HepG2 (cell line): ENCODE results near the gene ARL15. TPM values are rescaled to one million over a fixed set of nuclear protein-coding genes. Genes with fewer than 3 reads are reported as not detected.

Experiments used
- ATAC-seq: fragments of 200-7000 bp; cut with Tn5 transposase; 3 replicates; pipeline ENCODE4 v1.9.1; 2020; ENCODE audit warnings: mild to moderate bottlenecking, moderate library complexity
- BruUV-seq: library from RNA; stranded (reverse); fragments of 400-500 nt; replicated peaks from 2 replicates; lab custom pipeline; 2021; lab: Mats Ljungman, UMichigan
- CTCF ChIA-PET: fragments of 300-600 bp; formaldehyde crosslinking; extraction: SDS; loops from one replicate; lab custom pipeline; 2021; ENCODE audit warnings: low total read pairs, inconsistent platforms, low intra/inter-chr PET ratio; lab: Yijun Ruan, JAX
- POLR2A ChIA-PET: fragments of 350-600 bp; sonication (Branson Sonifier 250); formaldehyde crosslinking; loops from one replicate; lab custom pipeline; 2020; ENCODE audit warnings: antibody characterized with exemption, inconsistent platforms; lab: Yijun Ruan, JAX
- DNase-seq: peaks from one replicate; pipeline ENCODE4 v3.0.0-alpha.2; 2015; ENCODE audit warnings: low spot score
- FAIRE-seq: peaks from 3 replicates; lab custom pipeline; 2011; peaks lifted over from hg19 to GRCh38; lab: Jason Lieb, UNC
- H2AFZ ChIP-seq: one replicate; pipeline ENCODE4 v1.6.1; 2011; ENCODE audit warnings: low read length, inconsistent platforms
- H3K27ac ChIP-seq: fragments of 300-600 bp; 3 replicates; pipeline ENCODE4 v1.8.0; 2011; ENCODE audit warnings: mixed run types, mild to moderate bottlenecking, mixed read lengths, low read length, inconsistent platforms; ENCODE audit not compliant: insufficient read depth; ENCODE audit errors: extremely low read length
- H3K27me3 ChIP-seq, 2 experiments: fragments of 200-600 bp in 1 of 2; 2 replicates in 1 of 2; 3 replicates in 1 of 2; pipeline versions ENCODE4 v1.6.0 to v1.8.0; 2011; ENCODE audit warnings: low read length in 2 of 2, mild to moderate bottlenecking in 2 of 2, moderate library complexity in 2 of 2, inconsistent platforms in 1 of 2; ENCODE audit not compliant: insufficient read depth in 2 of 2, control insufficient read depth in 1 of 2
- H3K36me3 ChIP-seq, 2 experiments: fragments of 200-600 bp in 1 of 2; replicated peaks in 1 of 2; 2 replicates in 1 of 2; 3 replicates in 1 of 2; pipeline versions ENCODE4 v1.5.1 to v1.8.0; 2011; ENCODE audit warnings: low read length in 2 of 2, inconsistent platforms in 1 of 2; ENCODE audit not compliant: insufficient read depth in 2 of 2, control insufficient read depth in 1 of 2
- H3K4me1 ChIP-seq: 2 replicates; pipeline ENCODE4 v1.5.1; 2012; ENCODE audit warnings: low read length, inconsistent platforms; ENCODE audit not compliant: insufficient read depth
- H3K4me2 ChIP-seq: 2 replicates; pipeline ENCODE4 v1.6.0; 2011; ENCODE audit warnings: low read depth, low read length, inconsistent platforms
- H3K4me3 ChIP-seq, 3 experiments: fragments of 200-600 bp in 1 of 3; sonication (generic), shearing (Covaris generic) in 1 of 3; replicated peaks in 1 of 3; 2 replicates each; pipeline ENCODE4 v1.5.1; 2011 to 2016; ENCODE audit warnings: low read length in 3 of 3, inconsistent platforms in 2 of 3, low read depth in 2 of 3, mild to moderate bottlenecking in 2 of 3, control low read depth in 1 of 3, mixed read lengths in 1 of 3; ENCODE audit not compliant: insufficient read depth in 1 of 3
- H3K79me2 ChIP-seq: one replicate; pipeline ENCODE4 v1.6.1; 2011; ENCODE audit warnings: low read length, inconsistent platforms; ENCODE audit not compliant: insufficient read depth
- H3K9ac ChIP-seq: 2 replicates; pipeline ENCODE4 v1.6.0; 2011; ENCODE audit warnings: mild to moderate bottlenecking, low read depth, low read length, inconsistent platforms; ENCODE audit not compliant: insufficient read depth
- H3K9me3 ChIP-seq: 2 replicates; pipeline ENCODE4 v1.5.1; 2012; ENCODE audit warnings: mild to moderate bottlenecking, low read length
- H4K20me1 ChIP-seq: 2 replicates; pipeline ENCODE4 v1.6.0; 2011; ENCODE audit warnings: inconsistent platforms, mild to moderate bottlenecking, low read length, moderate library complexity; ENCODE audit not compliant: insufficient read depth
- ARID4A ChIP-seq: sonication (generic); formaldehyde crosslinking; IDR thresholded peaks from 2 replicates; pipeline ENCODE4 v1.5.0; 2020; ENCODE audit warnings: mild to moderate bottlenecking, missing genetic modification reagents, borderline replicate concordance
- ATF1 ChIP-seq: IDR thresholded peaks from 2 replicates; pipeline ENCODE4 v1.6.1; 2016; ENCODE audit warnings: mild to moderate bottlenecking, control low read depth
- HMGXB3 ChIP-seq: sonication (generic); formaldehyde crosslinking; IDR thresholded peaks from 2 replicates; pipeline ENCODE4 v1.4.0; 2020; ENCODE audit warnings: missing genetic modification reagents, borderline replicate concordance
- NR3C1 ChIP-seq: sonication (generic); formaldehyde crosslinking; IDR thresholded peaks from 2 replicates; pipeline ENCODE4 v1.4.0; 2020; ENCODE audit warnings: missing genetic modification reagents
- PCBP1 ChIP-seq: fragments of 200-400 bp; formaldehyde crosslinking; IDR thresholded peaks from 2 replicates; pipeline ENCODE4 v1.6.1; 2017; ENCODE audit warnings: mild to moderate bottlenecking, low read depth, low read length, borderline replicate concordance
- REPIN1 ChIP-seq: sonication (generic); formaldehyde crosslinking; IDR thresholded peaks from 2 replicates; pipeline ENCODE4 v1.8.0; 2022; ENCODE audit warnings: missing genetic modification reagents, low read depth, mild to moderate bottlenecking, borderline replicate concordance
- SMC3 ChIP-seq: IDR thresholded peaks from 2 replicates; pipeline ENCODE4 v1.6.1; 2011; ENCODE audit warnings: low read length, improper control_type of control experiment
- TERF1 ChIP-seq: sonication (generic); formaldehyde crosslinking; IDR thresholded peaks from 2 replicates; pipeline ENCODE4 v1.8.0; 2022; ENCODE audit warnings: mild to moderate bottlenecking, missing genetic modification reagents, moderate library complexity
- THRA ChIP-seq: sonication (generic); formaldehyde crosslinking; IDR thresholded peaks from 2 replicates; pipeline ENCODE4 v1.4.0; 2020; ENCODE audit warnings: missing genetic modification reagents, borderline replicate concordance
- ZC3H4 ChIP-seq: sonication (generic); formaldehyde crosslinking; IDR thresholded peaks from 2 replicates; pipeline ENCODE4 v1.4.0; 2020; ENCODE audit warnings: missing genetic modification reagents, borderline replicate concordance
- ZNF383 ChIP-seq: sonication (generic); formaldehyde crosslinking; IDR thresholded peaks from 2 replicates; pipeline ENCODE4 v1.4.0; 2020; ENCODE audit warnings: missing genetic modification reagents, mild to moderate bottlenecking, borderline replicate concordance
- ZNF556 ChIP-seq: sonication (generic); formaldehyde crosslinking; IDR thresholded peaks from 2 replicates; pipeline ENCODE4 v1.4.0; 2020; ENCODE audit warnings: mild to moderate bottlenecking, missing genetic modification reagents, borderline replicate concordance
- WGBS: methylation state at CpG from one replicate; pipeline ENCODE4 v1.1.6; 2017; ENCODE audit warnings: low lambda C conversion rate; 5-methylcytosine and 5-hydroxymethylcytosine counted together
- in situ Hi-C: cut with HindIII; loops from 2 replicates; pipeline ENCODE4 v1.10.0; 2017; ENCODE audit warnings: low pct_unique_long_range_greater_than_20kb; ENCODE audit not compliant: extremely low pct_ligation_motif_present
- intact Hi-C: fragments of 100-400 bp; cut with micrococcal nuclease; formaldehyde crosslinking; loops from one replicate; pipeline ENCODE4 v1.10.0; 2022; ENCODE audit not compliant: unreplicated experiment
- polyA plus RNA-seq, 8 experiments: library from polyadenylated mRNA; depleted of rRNA in 3 of 8; stranded (reverse) in 7 of 8; unstranded in 1 of 8; fragments of >200 nt; fragmentation: Illumina TruSeq in 4 of 8; extraction: Trizol in 4 of 8; gene quantifications; 2 replicates each; pipeline versions ENCODE4 v1.2.1 to v1.2.3, GENCODE V29; 2011 to 2016; ENCODE audit warnings: low read depth in 4 of 8, missing spikeins in 1 of 8, mixed read lengths in 1 of 8; ENCODE audit not compliant: insufficient read depth in 1 of 8
- total RNA-seq, 5 experiments: library from RNA; depleted of rRNA; stranded (reverse); fragments of >200 nt; fragmentation: Illumina TruSeq; extraction: Trizol; gene quantifications; 2 replicates each; pipeline ENCODE4 v1.2.3, GENCODE V29; 2016; ENCODE audit warnings: low read depth in 1 of 5

The ARL15 gene
- total and polyA plus RNA-seq, 2 of the 13 experiments (the other 11 are each of a cell fraction or from before 2014, with no cell fraction given): 2.5 to 7.7 TPM

- no peak for TF ChIP-seq ARID4A (CRISPR knock-in tag)
- no peak for TF ChIP-seq TERF1 (CRISPR knock-in tag)
These were observed 45.8 kb downstream of the ARL15 start (continued) for GRCh38 chr5:54264574-54264973.

- 11% methylated on average over 1 of the region's 1 CpG for WGBS
- CTCF ChIA-PET: no interaction called here
- no peaks in the 10 kb centered on the region for H3K36me3 ChIP-seq
- no peak overlapping the region for H3K9ac ChIP-seq
- no peak overlapping the region for H3K27ac ChIP-seq
- BruUV-seq: no TSS peak
- intact Hi-C loops: no loop called here
- no peak overlapping the region for H3K4me2 ChIP-seq
- POLR2A ChIA-PET: no interaction called here
- H3K9me3 ChIP-seq: no peaks in the 10 kb centered on the region
- H3K4me1 ChIP-seq: no peaks in the 10 kb centered on the region
- in situ Hi-C loops: no loop called here
- H3K27me3 ChIP-seq: no peaks in the 10 kb centered on the region
- ATAC-seq: no peak
- no peak overlapping the region for H3K4me3 ChIP-seq
- FAIRE-seq: no peak
- DNase-seq: no peak
- no peak overlapping the region for H2AFZ ChIP-seq
- H3K79me2 ChIP-seq: no peaks in the 10 kb centered on the region
- H4K20me1 ChIP-seq: no peaks in the 10 kb centered on the region
- no peak for TF ChIP-seq ZNF383 (CRISPR knock-in tag)
- TF ChIP-seq ATF1: no peak
- no peak for TF ChIP-seq NR3C1 (CRISPR knock-in tag)
- TF ChIP-seq ZC3H4 (CRISPR knock-in tag): no peak
- no peak for TF ChIP-seq ZNF556
- no peak for TF ChIP-seq HMGXB3 (CRISPR knock-in tag)
- TF ChIP-seq REPIN1 (CRISPR knock-in tag): no peak
- TF ChIP-seq THRA (CRISPR knock-in tag): no peak
- TF ChIP-seq SMC3: no peak
- TF ChIP-seq PCBP1: no peak
These were observed 46.9 kb downstream of the ARL15 start for GRCh38 chr5:54263447-54263846.
